T-helper 1 cell (primary cell): ENCODE results near the gene SLC38A1.
A peak's percentile ranks its signal among the peaks of the same experiment; 100 is the strongest.
"Not testable (repeated sequence)": the region's sequence is repeated elsewhere in the genome, so short reads cannot be mapped to it uniquely, and the experiment has no call there.

Source experiments
- DNase-seq, 5 donors: peaks; one replicate each; pipeline ENCODE4 v3.0.0-alpha.2; 2012 to 2020

Gene SLC38A1

DNA sequence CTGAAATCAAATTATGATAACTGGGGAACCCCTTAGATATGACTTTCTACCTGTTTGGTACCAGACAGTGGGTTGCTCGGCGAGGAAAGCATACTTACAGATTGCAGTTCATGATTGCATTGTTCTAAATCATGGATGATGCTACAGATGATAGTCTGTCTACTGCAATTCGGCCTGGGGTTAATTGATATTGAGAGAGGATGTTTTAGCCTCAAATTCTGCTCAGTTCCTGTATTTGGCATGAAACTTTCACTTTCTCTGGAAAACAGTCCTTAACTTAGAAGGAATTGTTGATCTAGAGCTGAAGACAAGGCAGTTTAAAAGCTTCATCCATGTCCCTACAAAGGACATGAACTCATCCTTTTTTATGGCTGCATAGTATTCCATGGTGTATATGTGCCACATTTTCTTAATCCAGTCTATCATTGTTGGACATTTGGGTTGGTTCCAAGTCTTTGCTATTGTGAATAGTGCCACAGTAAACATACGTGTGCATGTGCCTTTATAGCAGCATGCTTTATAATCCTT is 106.2 kb downstream of the SLC38A1 start:
- DNase-seq: not testable (repeated sequence)

DNA sequence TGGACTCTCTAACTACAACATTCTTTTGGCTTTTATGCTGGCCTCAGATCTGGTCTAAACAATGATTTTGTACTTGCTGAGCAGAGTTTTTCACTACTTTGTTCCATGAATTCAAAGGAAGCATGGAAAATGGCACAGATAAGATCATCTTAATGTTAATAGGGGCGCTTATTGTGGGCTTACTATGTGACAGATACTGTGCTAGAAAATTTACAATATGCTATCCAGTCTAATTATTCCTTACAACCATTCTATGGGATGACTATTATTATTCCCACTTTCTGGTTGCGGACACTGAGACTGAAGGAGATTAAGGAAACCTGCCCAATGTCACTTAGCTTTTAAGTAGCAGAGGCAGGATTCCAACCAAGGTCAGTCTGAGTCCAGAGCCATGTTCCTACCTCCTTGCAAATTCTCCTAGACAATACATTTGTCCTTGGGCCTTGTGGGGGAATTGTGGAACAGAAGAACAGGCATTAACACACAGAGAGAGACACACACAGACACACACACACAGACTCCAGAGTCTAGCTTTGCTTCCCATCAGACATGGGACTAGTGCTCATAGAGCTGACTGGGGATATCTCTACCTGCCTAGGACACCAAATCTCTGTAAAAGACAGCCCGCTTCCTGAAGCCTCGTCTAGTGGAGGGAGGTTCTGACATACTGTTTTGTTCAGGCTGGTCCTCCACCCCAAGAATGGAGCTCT is 107.7 kb downstream of the SLC38A1 start:
- no peak for DNase-seq

DNA sequence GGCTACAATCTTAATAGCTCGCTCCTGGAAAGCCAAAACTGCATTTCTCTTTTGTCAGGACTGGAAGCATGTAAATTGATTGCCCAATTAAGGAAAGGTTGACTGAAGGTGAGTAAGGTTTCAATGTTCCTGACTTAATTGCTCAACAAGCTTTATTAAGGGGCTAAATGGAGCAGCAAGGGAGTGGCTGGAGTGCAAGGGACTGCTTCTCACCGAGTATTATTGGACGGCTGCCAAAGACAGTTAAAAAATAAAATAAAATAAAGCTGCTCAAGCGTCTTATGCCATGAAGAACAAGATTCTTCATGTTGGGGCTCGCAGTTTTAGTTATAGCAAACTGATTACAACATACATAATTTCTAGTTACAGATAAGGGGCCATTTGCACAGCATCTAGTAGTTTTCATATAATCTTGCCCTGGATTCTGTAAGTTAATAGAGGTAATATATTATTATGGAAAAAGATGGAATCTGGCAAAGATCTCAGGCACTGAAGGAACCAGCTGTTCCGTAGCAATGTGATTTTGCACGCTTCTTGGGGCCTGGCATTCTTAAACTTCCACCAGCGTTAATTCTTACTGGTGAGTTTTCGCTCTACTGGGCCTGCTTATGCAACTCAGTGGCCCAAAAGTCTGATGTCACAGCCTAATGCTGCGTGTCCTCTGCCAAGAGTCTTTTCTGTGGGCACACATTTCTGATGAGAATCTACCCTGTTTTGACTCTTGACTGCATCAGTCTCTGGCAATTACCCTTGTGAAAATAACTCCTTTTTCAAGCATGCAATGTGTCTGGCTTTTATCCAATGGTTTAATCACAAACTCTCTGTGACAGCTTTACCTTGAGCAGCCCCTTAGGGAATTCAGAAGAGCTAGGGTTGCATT is 108.5 kb downstream of the SLC38A1 start:
- DNase-seq: no peak

DNA sequence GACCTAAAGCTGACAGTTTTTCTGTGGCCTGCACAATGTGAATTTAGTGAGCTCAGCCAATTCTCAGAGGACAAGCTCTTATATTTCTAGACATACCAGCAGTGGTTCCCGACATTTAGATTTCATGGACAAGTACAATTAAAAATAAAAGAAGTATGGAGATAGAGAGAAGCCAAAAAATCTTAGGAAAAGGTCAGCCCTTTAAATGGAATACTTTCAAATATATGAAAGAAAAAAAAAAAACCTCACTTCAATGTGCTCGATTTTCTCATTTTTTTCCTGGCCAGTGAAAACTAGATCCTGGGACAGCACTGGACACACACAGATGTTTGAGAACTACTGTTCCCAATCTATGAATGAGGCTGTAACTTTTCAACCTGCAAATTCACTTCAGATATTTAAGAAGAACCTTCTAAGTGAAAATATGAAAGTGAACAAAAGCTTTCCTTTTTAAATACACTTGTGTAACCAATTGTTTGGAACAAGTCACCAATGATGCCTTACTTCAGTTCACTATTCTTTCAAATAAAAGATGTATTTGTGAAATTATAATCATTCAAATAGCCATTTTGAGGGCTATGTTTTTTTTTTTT is 109.4 kb downstream of the SLC38A1 start:
- DNase-seq: no peak

DNA sequence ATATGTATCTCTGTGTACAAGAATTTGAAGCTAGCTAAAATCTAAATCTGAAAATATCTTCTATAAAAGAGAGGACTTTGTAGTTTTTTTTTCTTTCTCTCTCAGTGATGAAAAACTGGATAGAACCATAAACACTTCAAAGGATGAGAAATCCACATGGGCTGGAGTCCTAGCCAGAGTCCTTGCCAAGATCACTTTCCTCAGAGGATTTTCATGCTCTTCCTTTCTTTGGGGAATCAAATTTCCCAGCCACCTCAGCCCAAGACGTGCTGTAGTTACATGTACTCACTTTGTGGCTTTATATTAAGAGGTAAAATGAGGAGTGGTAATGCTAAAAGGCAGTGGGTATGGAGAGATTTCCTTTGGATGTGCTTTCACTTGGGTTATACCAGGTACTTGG is 110.3 kb downstream of the SLC38A1 start:
- no peak for DNase-seq

DNA sequence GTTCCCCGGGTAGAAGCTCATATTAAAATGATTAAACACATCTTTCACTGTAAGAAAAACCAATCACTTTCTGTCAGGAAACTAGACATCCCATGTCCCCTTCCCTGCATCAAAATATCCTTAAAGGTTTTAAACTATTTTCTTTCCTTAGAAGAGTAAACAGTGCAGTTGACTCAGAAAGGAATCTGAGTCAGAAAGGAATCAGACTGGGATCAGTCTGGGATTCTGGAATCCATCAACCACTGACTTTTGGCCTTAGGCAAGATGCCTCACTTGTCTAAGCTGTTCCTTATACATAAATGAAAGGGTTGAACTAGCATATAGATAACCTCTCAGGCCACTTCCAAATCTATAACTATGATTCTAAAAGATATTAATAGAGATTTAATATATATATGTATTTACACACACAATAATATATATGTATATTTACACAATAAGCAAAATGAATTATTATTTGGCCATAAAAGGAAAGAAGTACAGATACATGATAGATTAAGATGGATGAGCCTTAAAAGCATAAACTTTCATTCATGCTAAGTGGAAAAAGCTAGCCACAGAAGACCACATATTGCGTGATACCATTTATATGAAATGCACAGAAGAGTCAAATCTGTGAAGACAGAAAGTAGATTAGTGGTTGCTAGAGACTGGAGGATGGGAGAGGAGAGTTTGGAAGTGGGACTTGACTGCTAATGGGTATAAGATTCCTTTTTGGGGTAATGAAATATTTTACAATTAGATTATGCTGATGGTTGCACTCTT is 114.4 kb downstream of the SLC38A1 start:
- no peak for DNase-seq

DNA sequence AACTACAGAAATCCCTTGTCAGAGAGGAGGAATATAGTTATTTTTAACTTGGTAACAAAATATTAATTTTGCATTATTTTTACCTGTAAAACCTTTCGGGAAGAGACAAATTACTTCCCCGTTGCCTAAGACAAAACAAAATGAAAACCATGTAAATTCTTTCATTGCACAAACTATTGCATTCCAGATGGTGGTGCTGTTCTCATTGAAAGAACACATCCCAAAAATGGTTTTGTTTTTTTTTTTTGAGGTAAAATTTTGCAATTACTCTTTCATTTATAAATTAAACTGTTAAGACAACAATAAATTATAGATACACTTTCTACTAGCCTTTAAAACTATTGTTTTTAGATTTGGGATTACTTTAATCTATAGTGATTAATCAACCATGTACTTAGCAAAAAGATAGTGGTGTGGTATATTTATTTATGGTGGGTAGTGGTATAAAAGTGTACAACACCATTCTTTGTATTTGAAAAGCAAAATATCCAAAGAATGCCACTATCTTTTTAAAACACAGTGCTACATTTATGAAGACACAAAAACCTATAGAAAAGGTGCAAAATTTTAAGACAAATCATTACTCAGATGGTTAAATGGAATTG is 115.5 kb downstream of the SLC38A1 start:
- peak in 1 of 5 donors; percentile 25 for DNase-seq

DNA sequence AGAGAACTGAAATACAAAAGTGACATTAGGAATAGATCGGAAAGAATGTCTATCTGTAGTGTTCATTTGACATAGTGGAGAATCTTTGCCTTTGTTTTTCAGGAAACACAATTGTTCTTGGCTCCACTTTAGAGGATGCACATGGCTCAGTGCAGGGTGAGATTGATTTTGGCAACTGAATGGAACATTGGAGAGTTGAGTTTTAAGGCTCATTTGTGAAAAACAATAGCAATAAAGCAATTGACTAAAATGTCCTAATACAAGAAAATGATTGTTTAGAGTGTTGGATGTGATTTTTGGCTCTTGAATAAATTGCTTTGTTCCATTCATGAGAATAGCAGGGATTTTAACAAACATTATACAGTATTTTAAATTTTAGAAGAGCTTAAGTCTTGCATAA is 116.4 kb downstream of the SLC38A1 start:
- no peak for DNase-seq

DNA sequence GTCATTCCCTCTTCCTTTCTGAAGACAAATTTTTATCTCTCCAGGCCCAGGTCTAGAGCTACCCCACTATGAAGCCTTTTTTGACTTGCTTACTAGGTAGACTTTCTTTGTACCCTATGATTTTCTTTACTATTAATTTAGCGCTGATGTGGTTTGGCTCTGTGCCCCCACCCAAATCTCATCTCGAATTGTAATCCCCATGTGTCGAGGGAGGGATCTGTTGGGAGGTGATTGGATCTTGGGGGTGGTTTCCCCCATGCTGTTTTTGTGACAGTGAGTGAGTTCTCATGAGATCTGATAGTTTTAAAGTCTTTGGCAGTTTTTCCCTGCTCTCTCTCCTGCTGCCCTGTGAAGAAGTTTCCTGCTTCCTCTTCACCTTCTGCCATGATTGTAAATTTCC is 118.1 kb downstream of the SLC38A1 start:
- no peak for DNase-seq

DNA sequence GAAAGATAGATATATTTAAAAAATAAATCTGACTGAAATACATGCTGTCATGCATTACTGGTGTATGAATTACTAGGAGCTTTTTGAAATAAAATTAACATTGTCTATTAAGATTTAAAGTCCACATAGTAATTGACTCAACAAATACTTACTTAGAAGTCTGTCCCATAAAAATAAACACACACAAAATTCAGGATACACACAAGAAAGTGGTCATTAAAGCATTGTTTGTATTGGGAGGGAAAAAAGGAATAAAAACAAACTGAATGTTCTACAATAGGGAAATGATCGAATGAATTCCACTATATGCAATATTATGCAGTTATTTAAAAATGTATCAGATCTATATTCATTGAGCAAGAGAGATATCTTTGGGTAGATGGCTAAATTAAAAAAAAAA is 118.9 kb downstream of the SLC38A1 start:
- DNase-seq: no peak

DNA sequence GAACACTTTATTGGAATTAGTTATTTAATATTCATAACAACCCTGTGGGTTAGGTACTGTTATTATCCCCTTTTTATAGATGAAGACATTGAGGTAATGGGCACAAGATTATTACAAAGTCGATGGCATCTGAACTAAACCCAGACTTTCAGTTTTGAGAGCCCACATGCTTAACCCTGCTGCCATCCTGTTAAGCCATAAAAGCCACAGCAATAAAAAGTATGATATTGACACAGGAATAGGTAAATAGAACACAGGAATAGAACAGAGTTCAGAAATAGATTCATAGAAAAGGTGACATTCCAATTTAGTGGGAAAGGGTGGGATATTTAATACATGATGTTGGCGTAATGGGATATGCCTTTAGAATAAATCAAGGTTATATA is 119.8 kb downstream of the SLC38A1 start:
- DNase-seq: no peak

DNA sequence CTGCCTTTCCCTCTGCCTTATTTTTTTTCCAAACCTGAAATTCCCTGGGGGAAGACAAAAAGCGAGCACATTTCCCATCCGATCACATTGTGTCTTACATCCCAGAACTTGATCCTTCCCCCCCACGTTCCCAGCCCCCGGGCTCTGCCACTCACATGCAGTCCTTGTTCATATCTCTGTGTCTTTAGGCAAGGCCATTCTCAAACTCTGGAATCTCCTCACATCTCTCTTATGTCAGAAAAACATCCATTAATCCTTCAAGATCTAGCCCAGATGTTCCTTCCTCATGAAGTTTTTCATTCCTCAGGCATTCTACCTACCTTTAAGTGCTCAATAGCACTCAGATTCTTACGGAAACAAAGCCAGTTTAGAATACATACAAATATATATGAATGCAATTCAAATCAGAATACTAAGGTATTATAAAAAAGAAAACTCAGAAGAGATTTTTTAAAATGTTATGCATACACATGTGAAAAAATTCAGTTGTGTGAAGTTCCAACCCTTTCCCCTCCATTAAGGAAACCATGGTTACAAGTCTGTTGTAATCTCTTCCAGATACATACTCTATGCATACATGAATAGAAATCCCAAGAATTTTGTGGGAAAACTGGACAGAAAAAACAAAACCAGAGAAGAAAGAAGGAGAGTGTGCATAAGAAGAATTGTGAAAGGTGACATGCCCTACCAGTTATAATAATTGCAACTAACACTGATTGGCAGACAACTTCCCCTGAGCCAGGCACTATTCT is 120.3 kb downstream of the SLC38A1 start:
- no peak for DNase-seq

DNA sequence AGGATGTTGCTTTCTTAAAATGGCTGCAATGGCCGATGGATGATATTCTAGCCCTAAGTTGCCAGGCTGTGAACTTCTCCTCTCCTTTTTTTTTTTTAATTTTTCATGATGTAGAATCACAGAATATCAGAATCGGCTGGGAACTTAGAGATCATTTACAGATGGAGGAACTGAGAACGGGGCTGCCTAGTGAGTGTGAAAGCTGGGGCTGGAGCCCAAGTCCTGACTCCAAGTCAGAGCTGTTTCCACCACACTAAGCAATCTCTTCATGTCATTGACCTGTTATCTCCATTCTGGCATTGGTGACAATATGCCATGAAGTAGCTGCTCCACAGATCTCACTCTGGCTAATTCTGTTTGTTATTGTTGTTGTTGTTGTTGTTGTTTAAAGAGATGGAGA is 121.7 kb downstream of the SLC38A1 start:
- DNase-seq: no peak

DNA sequence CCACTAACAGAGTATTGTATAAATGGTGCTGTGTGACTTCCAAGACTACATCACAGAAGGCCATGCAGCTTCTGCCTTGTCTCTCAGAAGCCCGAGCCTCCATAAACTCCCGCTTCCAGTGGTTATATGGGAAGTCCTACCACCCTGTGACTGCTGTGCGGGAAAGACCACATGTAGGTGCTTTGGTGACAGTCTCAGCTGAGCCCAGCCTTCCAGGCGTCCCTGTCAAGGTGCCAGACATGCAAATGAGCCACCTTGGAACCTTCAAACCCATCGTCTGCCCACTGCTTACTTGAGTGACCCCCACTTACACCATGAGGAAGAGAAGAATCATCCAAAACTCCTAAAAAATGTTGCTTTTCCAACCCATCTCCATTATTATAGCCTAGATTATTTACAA is 123.0 kb downstream of the SLC38A1 start:
- DNase-seq: no peak

DNA sequence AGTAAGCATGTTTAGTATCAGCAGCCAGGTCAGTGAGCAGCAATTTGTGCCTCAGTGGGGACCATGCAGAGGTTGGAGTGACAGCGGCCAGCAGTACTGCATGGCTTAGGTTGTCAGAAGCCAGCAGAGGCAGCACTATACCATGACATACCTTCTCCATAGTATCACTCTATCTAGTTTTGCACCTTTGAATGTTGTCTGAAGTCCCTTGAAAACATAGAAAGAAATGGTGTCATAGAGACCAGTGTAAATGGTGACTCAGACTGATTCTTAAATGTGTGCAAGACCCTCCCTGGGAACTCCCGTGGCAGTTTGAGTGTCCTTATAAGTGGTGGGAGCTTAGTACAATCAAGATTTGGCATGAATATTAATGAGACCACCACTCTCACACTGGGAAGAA is 124.4 kb downstream of the SLC38A1 start:
- DNase-seq: no peak

DNA sequence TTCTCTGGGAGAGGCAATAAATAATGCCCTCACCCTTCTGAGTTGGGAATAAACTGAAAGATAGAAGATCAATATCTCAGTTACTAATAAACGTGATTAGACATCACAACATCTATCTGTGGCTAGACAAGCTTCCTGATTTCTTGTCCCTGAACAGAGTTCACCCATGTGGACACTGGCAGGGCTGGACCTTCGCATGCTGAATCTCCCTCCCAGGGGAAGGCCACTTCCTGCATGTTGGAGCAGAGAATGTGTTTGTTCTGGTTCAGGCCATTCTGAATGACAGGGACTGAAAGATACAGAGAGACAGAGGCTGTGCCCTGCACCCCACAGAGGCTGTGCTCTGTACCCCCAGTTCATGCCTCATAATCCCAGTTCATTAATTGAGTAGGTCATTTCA is 132.6 kb downstream of the SLC38A1 start:
- no peak for DNase-seq

DNA sequence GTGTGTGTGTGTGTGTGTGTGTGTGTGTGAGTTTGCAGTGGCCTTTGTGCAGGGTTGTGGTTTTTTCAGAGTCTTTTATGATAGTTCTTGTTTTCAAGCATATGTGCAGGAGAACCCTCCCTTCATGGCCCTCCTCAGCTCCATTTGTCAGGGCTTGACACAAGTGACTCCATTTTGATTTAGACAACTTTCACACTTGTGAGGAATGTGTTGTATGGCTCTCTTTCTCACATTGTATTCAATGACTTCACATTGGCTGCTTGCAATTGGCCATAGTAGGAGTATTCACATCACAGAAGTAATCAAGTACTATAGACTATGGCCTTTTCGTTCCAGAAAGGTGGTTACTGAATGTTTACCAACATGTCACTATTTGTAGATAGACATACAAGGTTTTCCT is 133.1 kb downstream of the SLC38A1 start:
- DNase-seq: no peak

DNA sequence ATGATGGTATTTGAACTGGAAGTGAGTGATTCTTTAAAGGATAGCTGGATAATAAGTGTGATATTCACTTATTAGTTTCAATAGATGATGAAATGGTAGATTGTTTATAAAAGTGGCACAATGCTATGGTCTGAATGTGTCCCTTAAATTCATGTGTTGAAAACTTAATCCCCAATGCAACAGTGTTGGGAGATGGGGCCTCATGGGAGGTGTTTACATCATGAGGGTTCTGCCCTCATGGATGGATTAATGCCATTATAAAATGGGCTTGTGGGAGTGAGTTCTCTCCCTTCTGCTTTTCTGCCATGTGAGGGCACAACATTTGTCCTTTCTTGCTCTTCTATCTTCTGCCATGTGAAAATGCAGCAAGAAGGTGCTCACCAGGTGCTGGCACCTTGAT is 134.0 kb downstream of the SLC38A1 start:
- no peak for DNase-seq

DNA sequence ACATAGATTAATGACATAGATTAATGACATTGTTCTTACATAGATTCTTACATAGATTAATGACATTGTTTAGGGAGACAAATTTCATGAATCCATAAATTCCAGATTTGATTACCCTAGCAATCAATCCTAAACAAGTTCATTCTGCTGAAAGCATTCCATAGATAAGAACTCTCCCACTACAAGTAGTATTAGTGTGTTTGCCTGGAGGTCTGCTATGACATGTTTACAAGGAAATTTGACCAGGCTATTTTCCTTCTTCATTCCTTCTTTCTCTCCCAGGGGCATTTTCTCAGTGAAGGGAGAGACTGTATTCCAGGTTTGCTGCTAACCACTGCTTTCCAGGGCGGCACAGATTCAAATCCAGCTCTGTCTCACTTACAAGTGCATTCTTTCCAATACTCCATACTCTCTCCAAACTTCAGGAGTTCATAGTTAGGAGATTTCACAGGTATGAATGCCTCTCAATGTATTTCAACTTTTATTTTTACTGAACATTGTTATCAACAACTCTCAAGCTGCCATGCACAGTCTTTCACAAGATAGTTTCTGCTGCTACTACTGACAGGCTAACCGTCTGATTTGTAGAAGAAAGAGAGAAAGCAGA is 134.5 kb downstream of the SLC38A1 start:
- DNase-seq: no peak

DNA sequence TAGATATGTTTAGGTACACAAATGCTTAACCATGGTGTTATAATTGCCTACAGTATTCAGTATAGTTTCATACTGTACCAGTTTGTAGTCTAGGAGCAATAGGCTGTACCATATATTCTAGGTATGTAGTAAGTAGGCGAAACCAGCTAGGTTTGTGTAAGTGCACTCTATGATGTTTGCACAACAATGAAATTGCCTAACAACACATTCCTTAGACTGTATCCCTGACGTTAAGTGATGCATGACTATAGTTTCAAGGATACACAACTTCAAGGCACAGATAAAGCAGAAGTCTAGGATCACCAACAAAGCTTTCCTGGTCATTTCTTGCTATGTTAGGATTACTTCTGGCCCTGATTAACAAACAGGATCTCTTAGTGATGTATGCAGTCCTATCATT is 135.1 kb downstream of the SLC38A1 start:
- no peak for DNase-seq
